Heart left ventricle (tissue), 16 donors: Measurements from ENCODE around the gene GLRA1. TPM values are rescaled to one million over a fixed set of nuclear protein-coding genes. Genes with fewer than 3 reads are reported as not detected.
A peak's percentile ranks its signal among the peaks of the same experiment; 100 is the strongest.

Experiments used
- ATAC-seq, 4 donors: fragments of 200-7000 bp; cut with Tn5 transposase; one replicate each; pipeline ENCODE4 v1.9.1; 2020 to 2022; ENCODE audit warnings: moderate library complexity in 4 of 4, mild to moderate bottlenecking in 3 of 4, moderate number of reproducible peaks in 1 of 4
- DNase-seq, 5 donors: peaks; one replicate each; pipeline ENCODE4 v3.0.0-alpha.2; 2020
- H3K27ac ChIP-seq, 12 donors: fragments of 200-600 bp; sonication (generic) in 4 of 12; one replicate each; pipeline versions ENCODE4 v1.5.0 to v1.8.0; 2016 to 2022; ENCODE audit warnings: mild to moderate bottlenecking in 2 of 12
- H3K27me3 ChIP-seq, 9 donors: fragments of 200-600 bp; sonication (generic) in 2 of 9; one replicate each; pipeline versions ENCODE4 v1.5.1 to v1.8.0; 2016 to 2022; ENCODE audit warnings: mild to moderate bottlenecking in 3 of 9
- H3K36me3 ChIP-seq, 9 donors: fragments of 200-600 bp; sonication (generic) in 2 of 9; one replicate each; pipeline versions ENCODE4 v1.5.0 to v1.8.0; 2018 to 2022; ENCODE audit warnings: mild to moderate bottlenecking in 2 of 9
- H3K4me1 ChIP-seq, 12 donors: fragments of 200-600 bp; sonication (generic) in 4 of 12; one replicate each; pipeline versions ENCODE4 v1.5.0 to v1.8.0; 2016 to 2022; ENCODE audit warnings: mild to moderate bottlenecking in 3 of 12
- H3K4me3 ChIP-seq, 12 donors: fragments of 200-600 bp; sonication (generic) in 4 of 12; one replicate each; pipeline versions ENCODE4 v1.5.0 to v1.8.0; 2017 to 2022; ENCODE audit warnings: mild to moderate bottlenecking in 9 of 12, moderate library complexity in 4 of 12
- H3K9me3 ChIP-seq, 12 donors: fragments of 200-600 bp; sonication (generic) in 4 of 12; one replicate each; pipeline versions ENCODE4 v1.5.0 to v1.8.0; 2016 to 2022; ENCODE audit warnings: mild to moderate bottlenecking in 1 of 12
- CTCF ChIP-seq, 12 donors: fragments of 200-600 bp; sonication (generic) in 4 of 12; IDR thresholded peaks; one replicate each; pipeline versions ENCODE4 v1.5.0 to v1.8.0; 2018 to 2022; ENCODE audit warnings: antibody characterized with exemption in 12 of 12, mild to moderate bottlenecking in 5 of 12
- POLR2A ChIP-seq, 2 donors: fragments of 450-650 bp; IDR thresholded peaks; one replicate each; pipeline ENCODE4 v1.6.1; 2017; ENCODE audit warnings: antibody characterized with exemption in 2 of 2, mild to moderate bottlenecking in 2 of 2, moderate library complexity in 2 of 2
- WGBS, 4 donors: extraction: QIAGEN DNeasy Blood & Tissue Kit in 2 of 4; methylation state at CpG; one replicate each; pipeline versions ENCODE4 v1.1.5 to v1.1.7; 2013 to 2018; 5-methylcytosine and 5-hydroxymethylcytosine counted together
- intact Hi-C, 10 donors: fragments of 100-400 bp; cut with DNase I; formaldehyde crosslinking; loops; one replicate each; pipeline versions ENCODE4 v1.11.1 to v1.14.2; 2022
- polyA plus RNA-seq, 2 donors: library from polyadenylated mRNA; stranded (reverse); fragments of 200-250 nt; gene quantifications; one replicate each; pipeline ENCODE4 v1.2.3, GENCODE V29; 2013
- total RNA-seq, 9 donors: library from RNA; depleted of rRNA in 2 of 9; stranded (reverse); fragments of >200 nt in 2 of 9; fragmentation: NEBNext Ultra II Directional in 3 of 9; extraction: Animal tissue kit (Norgen Biotek cat#: 25700) in 3 of 9; gene quantifications; one replicate each; pipeline versions ENCODE4 v1.1.0 to v1.2.4, GENCODE V29; 2016 to 2023
- donor health status: ischemic (EF 13 %, LVEDD 7.1; RV severe dilation, severe dysfunction).
- donor health status: healthy with polysubstance abuse.
- donor health status: DM: no; HTN: yes; CAD: no.
- donor health status: DM: no; HTN: no; CAD: no.
- donor health status: ischemic (EF 25% LVEDD 6.9; RV normal size, moderate dysfunction).
- donor health status: ischemic (EF 25% LVEDD 5.7; RV mildly dilated, moderate dysfunction).
- donor health status: healthy.
- donor health status: DM: yes; HTN: yes; CAD: no.
- donor health status: ischemic (EF 35%, LVEDD 5.7; RV mildly dilated, moderate dysfunction).
- donor health status: nonischemic (EF 11% LVEDD 7.7; RV severe dilation, severe dysfunction).
- donor health status: DM: yes; HTN: yes; CAD: no.
- donor health status: PGD.
- donor health status: ischemic (EF 29% LVEDD 5.4; RV normal size, mild dysfunction).
- donor health status: nonischemic (EF 23%, LVEDD 6.1; RV moderate dilation, normal function).

GLRA1 gene
- total and polyA plus RNA-seq, 11 donors: not detected

- DNase-seq (no peak), ATAC-seq (no peak)
- Histone ChIP-seq H3K9me3 (no peaks in the 10 kb centered on the region), H3K4me3 (no peak overlapping the region), H3K36me3 (no peaks in the 10 kb centered on the region), H3K4me1 (peaks cover 0 to 3% (median 0%) of the 10 kb centered on the region in 12 donors), H3K27ac (no peak overlapping the region), H3K27me3 (no peaks in the 10 kb centered on the region)
- no peak for TF ChIP-seq POLR2A (IDR thresholded peaks at IDR 0.05)
- WGBS, 4 donors: 71 to 82% (median 80%) methylated on average over 5 of the region's 5 CpGs
- intact Hi-C loops: no loop called here
Observed at GRCh38 chr5:151949701-151950308, 25.2 kb upstream of the GLRA1 start.

GRCh38 chr5:151949113-151949512 is 24.5 kb upstream of the GLRA1 start:
- intact Hi-C loops: no loop called here
- Histone ChIP-seq H3K4me3 (no peak overlapping the region), H3K4me1 (peaks cover 0 to 3% (median 0%) of the 10 kb centered on the region in 12 donors), H3K27me3 (no peaks in the 10 kb centered on the region), H3K27ac (no peak overlapping the region), H3K36me3 (no peaks in the 10 kb centered on the region), H3K9me3 (no peaks in the 10 kb centered on the region)
- no peak for DNase-seq
- WGBS, 4 donors: 68 to 72% (median 70%) methylated on average over 3 of the region's 3 CpGs
- ATAC-seq: no peak
- TF ChIP-seq CTCF (IDR thresholded peaks at IDR 0.05): no peak
- TF ChIP-seq POLR2A (IDR thresholded peaks at IDR 0.05): no peak

- ATAC-seq (peak in 2 of 4 donors; percentile 28 to 39), DNase-seq (no peak)
- no peaks in the 10 kb centered on the region for H3K27me3 ChIP-seq
- H3K9me3 ChIP-seq: no peaks in the 10 kb centered on the region
- TF ChIP-seq POLR2A (IDR thresholded peaks at IDR 0.05) (no peak), CTCF (IDR thresholded peaks at IDR 0.05) (no peak)
- no peak overlapping the region for H3K27ac ChIP-seq
- no peak overlapping the region for H3K4me3 ChIP-seq
- H3K36me3 ChIP-seq: no peaks in the 10 kb centered on the region
- 51 to 63% (median 56%) methylated on average over 5 of the region's 5 CpGs for WGBS, 4 donors
- intact Hi-C loops: no loop called here
- H3K4me1 ChIP-seq: peaks cover 0 to 3% (median 0%) of the 10 kb centered on the region in 12 donors
Observed at GRCh38 chr5:151947931-151948608, 23.4 kb upstream of the GLRA1 start.

- ATAC-seq: no peak
- TF ChIP-seq POLR2A (IDR thresholded peaks at IDR 0.05) (no peak), CTCF (IDR thresholded peaks at IDR 0.05) (no peak)
- no peaks in the 10 kb centered on the region for H3K27me3 ChIP-seq
- peaks cover 0 to 2% (median 0%) of the 10 kb centered on the region in 12 donors for H3K9me3 ChIP-seq
- no peak for DNase-seq
- no peak overlapping the region for H3K4me3 ChIP-seq
- H3K4me1 ChIP-seq: no peaks in the 10 kb centered on the region
- intact Hi-C loops: no loop called here
- H3K36me3 ChIP-seq: no peaks in the 10 kb centered on the region
- no peak overlapping the region for H3K27ac ChIP-seq
Observed at GRCh38 chr5:151937851-151938250, 13.2 kb upstream of the GLRA1 start.
